Endothelial cell of umbilical vein (primary cell): ENCODE measurements around the gene ABCC1. TPM values are rescaled to one million over a fixed set of nuclear protein-coding genes. Genes with fewer than 3 reads are reported as not detected.

ENCODE experiments used
- BruUV-seq: library from RNA; stranded (reverse); fragments of 400-500 nt; replicated peaks from 2 replicates; lab custom pipeline; 2021; lab: Mats Ljungman, UMichigan
- CTCF ChIA-PET: fragments of 300-600, 350-600 bp; sonication (Branson Sonifier 250); formaldehyde crosslinking; loops from one replicate; lab custom pipeline; 2021; ENCODE audit warnings: antibody characterized with exemption, inconsistent platforms; lab: Charles Lee
- POLR2A ChIA-PET: fragments of 300-600, 350-600 bp; sonication (Branson Sonifier 250); formaldehyde crosslinking; loops from one replicate; lab custom pipeline; 2021; ENCODE audit warnings: antibody characterized with exemption, inconsistent platforms; lab: Charles Lee
- DNase-seq: peaks from one replicate; pipeline ENCODE4 v3.0.0-alpha.2; 2011; ENCODE audit warnings: low read depth, low spot score
- FAIRE-seq: peaks from 2 replicates; lab custom pipeline; 2011; peaks lifted over from hg19 to GRCh38; lab: Jason Lieb, UNC
- H2AFZ ChIP-seq: 2 replicates; pipeline ENCODE4 v1.6.0; 2012; ENCODE audit warnings: low read depth, low read length, control low read depth, inconsistent platforms
- H3K27ac ChIP-seq: 2 replicates; pipeline ENCODE4 v1.5.1; 2011; ENCODE audit warnings: low read depth, mild to moderate bottlenecking, control low read depth, low read length, moderate library complexity; ENCODE audit not compliant: insufficient read depth
- H3K27me3 ChIP-seq, 2 experiments: 2 replicates each; pipeline versions ENCODE4 v1.6.0 to v1.6.1; 2011; ENCODE audit warnings: low read length in 2 of 2, mixed read lengths in 1 of 2; ENCODE audit not compliant: control insufficient read depth in 2 of 2, insufficient read depth in 2 of 2
- H3K36me3 ChIP-seq, 2 experiments: 2 replicates in 1 of 2; 3 replicates in 1 of 2; pipeline ENCODE4 v1.5.1; 2011; ENCODE audit warnings: low read length in 2 of 2, mild to moderate bottlenecking in 1 of 2, moderate library complexity in 1 of 2; ENCODE audit not compliant: control insufficient read depth in 2 of 2, insufficient read depth in 2 of 2; ENCODE audit errors: extremely low read depth in 1 of 2
- H3K4me1 ChIP-seq: 3 replicates; pipeline ENCODE4 v1.5.1; 2011; ENCODE audit warnings: mild to moderate bottlenecking, low read length; ENCODE audit not compliant: control insufficient read depth, insufficient read depth; ENCODE audit errors: extremely low read depth
- H3K4me2 ChIP-seq: 2 replicates; pipeline ENCODE4 v1.6.1; 2011; ENCODE audit warnings: low read length, control low read depth, mixed read lengths; ENCODE audit not compliant: insufficient read depth
- H3K4me3 ChIP-seq, 3 experiments: fragments of 200-600 bp in 1 of 3; sonication (generic), shearing (Covaris generic) in 1 of 3; replicated peaks in 1 of 3; 2 replicates each; pipeline ENCODE4 v1.5.1; 2011 to 2016; ENCODE audit warnings: control low read depth in 3 of 3, low read length in 3 of 3, mild to moderate bottlenecking in 2 of 3, inconsistent platforms in 1 of 3, low read depth in 1 of 3, moderate library complexity in 1 of 3; ENCODE audit not compliant: insufficient read depth in 1 of 3
- H3K79me2 ChIP-seq: 2 replicates; pipeline ENCODE4 v1.6.0; 2012; ENCODE audit warnings: low read length, inconsistent platforms; ENCODE audit not compliant: control insufficient read depth, insufficient read depth
- H3K9ac ChIP-seq: replicated peaks from 2 replicates; pipeline ENCODE3; 2011; ENCODE audit warnings: low read length, control low read depth; ENCODE audit not compliant: insufficient read depth; ENCODE audit errors: extremely low read depth
- H3K9me1 ChIP-seq: replicated peaks from 3 replicates; pipeline ENCODE4 v1.6.0; 2011; ENCODE audit warnings: mild to moderate bottlenecking, low read length; ENCODE audit not compliant: control insufficient read depth, insufficient read depth; ENCODE audit errors: extremely low read depth
- H3K9me3 ChIP-seq: replicated peaks from 2 replicates; pipeline ENCODE4 v1.5.1; 2012; ENCODE audit warnings: low read length, inconsistent platforms; ENCODE audit not compliant: control insufficient read depth, insufficient read depth
- H4K20me1 ChIP-seq: replicated peaks from 2 replicates; pipeline ENCODE3; 2011; ENCODE audit warnings: mild to moderate bottlenecking, low read length; ENCODE audit not compliant: control insufficient read depth, insufficient read depth; ENCODE audit errors: extremely low read depth
- EZH2 ChIP-seq: IDR thresholded peaks from 2 replicates; pipeline ENCODE4 v1.6.1; 2012; ENCODE audit warnings: borderline replicate concordance, low read depth, mild to moderate bottlenecking, moderate library complexity, low read length, inconsistent platforms; ENCODE audit not compliant: severe bottlenecking
- FOS ChIP-seq: IDR thresholded peaks from 2 replicates; pipeline ENCODE4 v1.6.1; 2011; ENCODE audit warnings: mild to moderate bottlenecking, low read length, moderate library complexity, borderline replicate concordance; ENCODE audit not compliant: insufficient read depth
- GATA2 ChIP-seq: IDR thresholded peaks from 2 replicates; pipeline ENCODE4 v1.7.0; 2011; ENCODE audit warnings: low read depth, mild to moderate bottlenecking, moderate library complexity, mixed read lengths, low read length; ENCODE audit not compliant: insufficient read length, insufficient read depth
- JUN ChIP-seq: IDR thresholded peaks from 2 replicates; pipeline ENCODE4 v1.6.1; 2011; ENCODE audit warnings: borderline replicate concordance, low read depth; ENCODE audit not compliant: insufficient read length, insufficient read depth
- MYC ChIP-seq: IDR thresholded peaks from one replicate; pipeline ENCODE4 v1.6.1; 2011; ENCODE audit warnings: mild to moderate bottlenecking, low read depth, low read length
- POLR2A ChIP-seq: IDR thresholded peaks from 2 replicates; pipeline ENCODE4 v1.6.1; 2012; ENCODE audit warnings: low read depth, mild to moderate bottlenecking, control low read depth, low read length
- POLR2AphosphoS5 ChIP-seq: IDR thresholded peaks from 2 replicates; pipeline ENCODE4 v1.6.1; 2012; ENCODE audit warnings: low read depth, mild to moderate bottlenecking, control low read depth, low read length, moderate library complexity; ENCODE audit not compliant: insufficient read depth
- dilution Hi-C: fragments of 300-500 bp; cut with MboI; formaldehyde crosslinking; loops from one replicate; pipeline ENCODE4 v1.15.0; 2019; ENCODE audit warnings: low sequenced_read_pairs; ENCODE audit not compliant: extremely low pct_ligation_motif_present
- intact Hi-C: fragments of 100-400 bp; cut with micrococcal nuclease; formaldehyde crosslinking; loops from one replicate; pipeline ENCODE4 v1.10.0; 2022
- polyA plus RNA-seq, 4 experiments: library from polyadenylated mRNA; depleted of rRNA in 3 of 4; stranded (reverse) in 3 of 4; unstranded in 1 of 4; fragments of >200 nt; gene quantifications; 2 replicates each; pipeline versions ENCODE4 v1.2.1 to v1.2.3, GENCODE V29; 2011 to 2012; ENCODE audit warnings: missing spikeins in 1 of 4
- total RNA-seq: library from RNA; stranded (reverse); gene quantifications from 2 replicates; pipeline ENCODE4 v1.2.3, GENCODE V29; 2021
- TF ChIP-seq, protein P1 (sequence below): IDR thresholded peaks from 2 replicates; pipeline ENCODE4 v1.6.1; 2011; ENCODE audit not compliant: insufficient read depth, insufficient read length
- TF ChIP-seq, protein P2 (sequence below), 2 donors: IDR thresholded peaks; 1 replicate in 1 of 2; 2 replicates in 1 of 2; pipeline ENCODE4 v1.5.1; 2011; ENCODE audit warnings: low read length in 2 of 2, mild to moderate bottlenecking in 2 of 2, moderate library complexity in 2 of 2, control low read depth in 1 of 2, inconsistent platforms in 1 of 2, low read depth in 1 of 2; ENCODE audit not compliant: insufficient read depth in 1 of 2; ENCODE audit errors: extremely low read depth in 1 of 2

Gene ABCC1
- total and polyA plus RNA-seq, 2 donors (not counting 3 experiments of a cell fraction or from before 2014, with no cell fraction given), result 46.1 to 89.2 TPM

DNA sequence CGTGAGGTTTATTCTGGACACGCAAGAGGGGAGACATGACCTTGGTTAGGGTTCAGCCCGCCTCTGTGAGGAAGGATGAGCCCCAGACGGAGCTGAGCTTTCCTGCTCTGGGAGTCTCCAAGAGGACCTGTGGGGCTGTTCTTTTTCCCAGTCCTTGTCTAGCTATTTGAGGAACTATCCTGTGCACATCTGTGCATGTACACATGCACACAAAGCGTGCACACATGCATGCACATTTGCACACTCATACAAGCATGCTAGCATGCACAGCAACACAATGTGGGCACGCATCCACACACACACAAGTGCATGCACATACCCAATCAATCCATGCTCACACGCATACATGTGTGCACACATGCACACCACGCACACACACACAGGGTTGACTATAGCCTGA is 233.5 kb downstream of the ABCC1 start:
- H3K79me2 ChIP-seq, result no peaks in the 10 kb centered on the region
- ChIA-PET POLR2A (no interaction called here), CTCF (interaction anchor here (1.4 kb wide), 1 partner anchor 9 kb away, joined by 4 read pairs; no protein-coding TSS in a partner anchor)
- no peaks in the 10 kb centered on the region for H3K36me3 ChIP-seq
- no peak overlapping the region for H3K9ac ChIP-seq
- no peak overlapping the region for H3K27ac ChIP-seq
- H3K4me3 ChIP-seq, result no peak overlapping the region
- no peak for TF ChIP-seq JUN
- no peak for TF ChIP-seq POLR2AphosphoS5
- no peak for TF ChIP-seq EZH2
- TF ChIP-seq GATA2, result no peak
- TF ChIP-seq, protein P1, sequence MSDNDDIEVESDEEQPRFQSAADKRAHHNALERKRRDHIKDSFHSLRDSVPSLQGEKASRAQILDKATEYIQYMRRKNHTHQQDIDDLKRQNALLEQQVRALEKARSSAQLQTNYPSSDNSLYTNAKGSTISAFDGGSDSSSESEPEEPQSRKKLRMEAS, result no peak
- TF ChIP-seq, protein P2, sequence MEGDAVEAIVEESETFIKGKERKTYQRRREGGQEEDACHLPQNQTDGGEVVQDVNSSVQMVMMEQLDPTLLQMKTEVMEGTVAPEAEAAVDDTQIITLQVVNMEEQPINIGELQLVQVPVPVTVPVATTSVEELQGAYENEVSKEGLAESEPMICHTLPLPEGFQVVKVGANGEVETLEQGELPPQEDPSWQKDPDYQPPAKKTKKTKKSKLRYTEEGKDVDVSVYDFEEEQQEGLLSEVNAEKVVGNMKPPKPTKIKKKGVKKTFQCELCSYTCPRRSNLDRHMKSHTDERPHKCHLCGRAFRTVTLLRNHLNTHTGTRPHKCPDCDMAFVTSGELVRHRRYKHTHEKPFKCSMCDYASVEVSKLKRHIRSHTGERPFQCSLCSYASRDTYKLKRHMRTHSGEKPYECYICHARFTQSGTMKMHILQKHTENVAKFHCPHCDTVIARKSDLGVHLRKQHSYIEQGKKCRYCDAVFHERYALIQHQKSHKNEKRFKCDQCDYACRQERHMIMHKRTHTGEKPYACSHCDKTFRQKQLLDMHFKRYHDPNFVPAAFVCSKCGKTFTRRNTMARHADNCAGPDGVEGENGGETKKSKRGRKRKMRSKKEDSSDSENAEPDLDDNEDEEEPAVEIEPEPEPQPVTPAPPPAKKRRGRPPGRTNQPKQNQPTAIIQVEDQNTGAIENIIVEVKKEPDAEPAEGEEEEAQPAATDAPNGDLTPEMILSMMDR (IDR thresholded peaks at IDR 0.05; ENCODE audit: extremely low read depth in 1 of 2, insufficient read depth in 1 of 2, low read depth in 1 of 2, low read length in 2 of 2), result no peak
- no peak for TF ChIP-seq FOS
- no peak for TF ChIP-seq MYC
- no peak for TF ChIP-seq POLR2A
- no peaks in the 10 kb centered on the region for H3K4me1 ChIP-seq
- dilution Hi-C loops (no loop called here), intact Hi-C loops (no loop called here)
- H4K20me1 ChIP-seq, result no peaks in the 10 kb centered on the region
- no peak overlapping the region for H2AFZ ChIP-seq
- DNase-seq (no peak), FAIRE-seq (no peak)
- no peaks in the 10 kb centered on the region for H3K9me3 ChIP-seq
- no peaks in the 10 kb centered on the region for H3K27me3 ChIP-seq
- no peak overlapping the region for H3K4me2 ChIP-seq
- H3K9me1 ChIP-seq, result no peaks in the 10 kb centered on the region
- no TSS peak for BruUV-seq
